ENCODE measurements around the gene ULK4. TPM values are rescaled to one million over a fixed set of nuclear protein-coding genes. Genes with fewer than 3 reads are reported as not detected.

Gene ULK4
- total RNA-seq, 1 experiment from 2014 or later: 14.3 TPM

GRCh38 chr3:41363830-41364523 is 597.9 kb downstream of the ULK4 start:
- no TSS peak for BruUV-seq (replicated peaks)
- DNase-seq (ENCODE audit: low read depth, low spot score) (no peak), ATAC-seq (no peak)
- Histone ChIP-seq H3K4me3 (ENCODE audit: low read depth in 2 of 2, low read length in 2 of 2) (no peak overlapping the region), H3K27ac (ENCODE audit: low read length) (no peak overlapping the region), H3K9me3 (ENCODE audit: control insufficient read depth, insufficient read depth, low read depth, low read length) (no peaks in the 10 kb centered on the region), H3K4me1 (ENCODE audit: control insufficient read depth, insufficient read depth, low read length) (no peaks in the 10 kb centered on the region), H3K36me3 (ENCODE audit: control insufficient read depth, insufficient read depth, low read length) (no peaks in the 10 kb centered on the region), H3K27me3 (ENCODE audit: control insufficient read depth, insufficient read depth, low read length) (no peaks in the 10 kb centered on the region)
- CTCF ChIA-PET: no interaction called here
- in situ Hi-C loops (cut with HindIII; ENCODE audit: low pct_unique_long_range_greater_than_20kb, low sequenced_read_pairs): no loop called here
- POLR2A ChIA-PET: no interaction called here
- TF ChIP-seq TCF7L2 (IDR thresholded peaks at IDR 0.05; ENCODE audit: low read depth, low read length): no peak
- TF ChIP-seq POLR2AphosphoS5 (IDR thresholded peaks at IDR 0.05; ENCODE audit: low read depth, low read length): no peak
- TF ChIP-seq, protein P1, sequence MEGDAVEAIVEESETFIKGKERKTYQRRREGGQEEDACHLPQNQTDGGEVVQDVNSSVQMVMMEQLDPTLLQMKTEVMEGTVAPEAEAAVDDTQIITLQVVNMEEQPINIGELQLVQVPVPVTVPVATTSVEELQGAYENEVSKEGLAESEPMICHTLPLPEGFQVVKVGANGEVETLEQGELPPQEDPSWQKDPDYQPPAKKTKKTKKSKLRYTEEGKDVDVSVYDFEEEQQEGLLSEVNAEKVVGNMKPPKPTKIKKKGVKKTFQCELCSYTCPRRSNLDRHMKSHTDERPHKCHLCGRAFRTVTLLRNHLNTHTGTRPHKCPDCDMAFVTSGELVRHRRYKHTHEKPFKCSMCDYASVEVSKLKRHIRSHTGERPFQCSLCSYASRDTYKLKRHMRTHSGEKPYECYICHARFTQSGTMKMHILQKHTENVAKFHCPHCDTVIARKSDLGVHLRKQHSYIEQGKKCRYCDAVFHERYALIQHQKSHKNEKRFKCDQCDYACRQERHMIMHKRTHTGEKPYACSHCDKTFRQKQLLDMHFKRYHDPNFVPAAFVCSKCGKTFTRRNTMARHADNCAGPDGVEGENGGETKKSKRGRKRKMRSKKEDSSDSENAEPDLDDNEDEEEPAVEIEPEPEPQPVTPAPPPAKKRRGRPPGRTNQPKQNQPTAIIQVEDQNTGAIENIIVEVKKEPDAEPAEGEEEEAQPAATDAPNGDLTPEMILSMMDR (IDR thresholded peaks at IDR 0.05): no peak
- no peak for TF ChIP-seq SIN3A (IDR thresholded peaks at IDR 0.05; ENCODE audit: borderline replicate concordance, insufficient read depth, low read depth, low read length)
- TF ChIP-seq, protein P2, sequence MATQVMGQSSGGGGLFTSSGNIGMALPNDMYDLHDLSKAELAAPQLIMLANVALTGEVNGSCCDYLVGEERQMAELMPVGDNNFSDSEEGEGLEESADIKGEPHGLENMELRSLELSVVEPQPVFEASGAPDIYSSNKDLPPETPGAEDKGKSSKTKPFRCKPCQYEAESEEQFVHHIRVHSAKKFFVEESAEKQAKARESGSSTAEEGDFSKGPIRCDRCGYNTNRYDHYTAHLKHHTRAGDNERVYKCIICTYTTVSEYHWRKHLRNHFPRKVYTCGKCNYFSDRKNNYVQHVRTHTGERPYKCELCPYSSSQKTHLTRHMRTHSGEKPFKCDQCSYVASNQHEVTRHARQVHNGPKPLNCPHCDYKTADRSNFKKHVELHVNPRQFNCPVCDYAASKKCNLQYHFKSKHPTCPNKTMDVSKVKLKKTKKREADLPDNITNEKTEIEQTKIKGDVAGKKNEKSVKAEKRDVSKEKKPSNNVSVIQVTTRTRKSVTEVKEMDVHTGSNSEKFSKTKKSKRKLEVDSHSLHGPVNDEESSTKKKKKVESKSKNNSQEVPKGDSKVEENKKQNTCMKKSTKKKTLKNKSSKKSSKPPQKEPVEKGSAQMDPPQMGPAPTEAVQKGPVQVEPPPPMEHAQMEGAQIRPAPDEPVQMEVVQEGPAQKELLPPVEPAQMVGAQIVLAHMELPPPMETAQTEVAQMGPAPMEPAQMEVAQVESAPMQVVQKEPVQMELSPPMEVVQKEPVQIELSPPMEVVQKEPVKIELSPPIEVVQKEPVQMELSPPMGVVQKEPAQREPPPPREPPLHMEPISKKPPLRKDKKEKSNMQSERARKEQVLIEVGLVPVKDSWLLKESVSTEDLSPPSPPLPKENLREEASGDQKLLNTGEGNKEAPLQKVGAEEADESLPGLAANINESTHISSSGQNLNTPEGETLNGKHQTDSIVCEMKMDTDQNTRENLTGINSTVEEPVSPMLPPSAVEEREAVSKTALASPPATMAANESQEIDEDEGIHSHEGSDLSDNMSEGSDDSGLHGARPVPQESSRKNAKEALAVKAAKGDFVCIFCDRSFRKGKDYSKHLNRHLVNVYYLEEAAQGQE (IDR thresholded peaks at IDR 0.05; ENCODE audit: insufficient read depth in 1 of 2, low read depth in 2 of 2, low read length in 1 of 2): no peak
- intact Hi-C loops (cut with micrococcal nuclease; ENCODE audit: unreplicated experiment): no loop called here

DNA sequence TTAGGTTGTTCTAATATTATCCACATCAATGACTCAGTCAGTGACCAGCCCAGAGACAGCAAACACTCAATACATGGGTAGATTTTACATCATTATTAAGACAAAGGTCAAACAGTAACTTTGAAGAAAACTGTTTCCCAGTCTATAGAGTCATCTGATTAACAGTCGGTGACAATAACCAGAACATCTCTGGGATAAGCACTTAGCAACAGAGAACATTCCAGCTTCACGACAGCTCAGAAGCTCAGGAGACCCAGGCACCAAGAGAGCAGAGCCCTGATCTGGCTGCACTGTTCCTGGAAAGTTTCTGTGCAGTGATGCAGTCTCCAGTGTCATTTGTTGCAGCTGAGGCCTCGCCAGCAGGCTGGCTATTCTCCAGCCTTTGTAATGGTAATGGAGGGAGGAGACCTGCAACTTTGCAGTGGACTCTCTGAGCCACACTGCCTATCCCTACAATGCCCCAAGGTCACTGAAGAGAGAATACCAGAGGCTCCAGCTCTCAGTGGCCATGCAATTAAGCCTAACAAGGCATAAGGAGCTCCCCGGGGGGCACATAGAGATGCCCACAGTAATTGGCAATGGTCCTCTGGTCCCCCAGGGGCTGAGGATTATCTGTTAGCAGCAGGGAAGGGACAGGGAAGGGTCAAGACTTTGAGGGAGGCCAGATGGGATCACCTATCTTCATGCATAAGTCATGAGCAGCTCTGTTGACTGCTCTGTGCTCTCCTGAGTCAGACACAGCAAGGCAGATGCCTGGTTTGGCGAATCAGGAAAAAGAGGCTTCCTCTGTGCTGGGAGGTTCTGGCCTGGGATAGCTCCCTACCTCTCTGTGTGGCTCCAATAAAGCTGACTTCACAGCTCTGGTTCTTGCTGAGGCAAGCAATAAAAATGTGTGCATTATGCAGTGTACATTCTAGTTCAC is 599.0 kb downstream of the ULK4 start:
- Histone ChIP-seq H3K4me1 (ENCODE audit: control insufficient read depth, insufficient read depth, low read length) (no peaks in the 10 kb centered on the region), H3K36me3 (ENCODE audit: control insufficient read depth, insufficient read depth, low read length) (no peaks in the 10 kb centered on the region), H3K9me3 (ENCODE audit: control insufficient read depth, insufficient read depth, low read depth, low read length) (no peaks in the 10 kb centered on the region), H3K4me3 (ENCODE audit: low read depth in 2 of 2, low read length in 2 of 2) (no peak overlapping the region), H3K27me3 (ENCODE audit: control insufficient read depth, insufficient read depth, low read length) (no peaks in the 10 kb centered on the region), H3K27ac (ENCODE audit: low read length) (no peak overlapping the region)
- no TSS peak for BruUV-seq (replicated peaks)
- ChIA-PET CTCF (interaction anchor here (0.6 kb wide), 1 partner anchor 18 kb away, joined by 4 read pairs; no protein-coding TSS in a partner anchor), POLR2A (no interaction called here)
- intact Hi-C loops (cut with micrococcal nuclease; ENCODE audit: unreplicated experiment): no loop called here
- in situ Hi-C loops (cut with HindIII; ENCODE audit: low pct_unique_long_range_greater_than_20kb, low sequenced_read_pairs): no loop called here
- ATAC-seq (no peak), DNase-seq (ENCODE audit: low read depth, low spot score) (no peak)
- TF ChIP-seq POLR2AphosphoS5 (IDR thresholded peaks at IDR 0.05; ENCODE audit: low read depth, low read length) (no peak), TCF7L2 (IDR thresholded peaks at IDR 0.05; ENCODE audit: low read depth, low read length) (no peak), SIN3A (IDR thresholded peaks at IDR 0.05; ENCODE audit: borderline replicate concordance, insufficient read depth, low read depth, low read length) (no peak)
- TF ChIP-seq, protein P2 (IDR thresholded peaks at IDR 0.05; ENCODE audit: insufficient read depth in 1 of 2, low read depth in 2 of 2, low read length in 1 of 2): no peak
- TF ChIP-seq, protein P1 (IDR thresholded peaks at IDR 0.05): no peak
